Sigmoid colon (tissue), 7 donors: ENCODE results near the gene SIAE. TPM values are rescaled to one million over a fixed set of nuclear protein-coding genes. Genes with fewer than 3 reads are reported as not detected.
A peak's percentile ranks its signal among the peaks of the same experiment; 100 is the strongest.

ENCODE experiments used
- DNase-seq: peaks from one replicate; pipeline ENCODE4 v3.0.0-alpha.2; 2019
- H3K27ac ChIP-seq, 4 donors: fragments of 200-600 bp; sonication (generic); one replicate each; pipeline ENCODE4 v1.5.1; 2016 to 2019; ENCODE audit warnings: mild to moderate bottlenecking in 1 of 4
- H3K27me3 ChIP-seq, 3 donors: fragments of 200-600 bp; sonication (generic); one replicate each; pipeline ENCODE4 v1.5.1; 2019; ENCODE audit warnings: mild to moderate bottlenecking in 1 of 3
- H3K36me3 ChIP-seq, 4 donors: fragments of 200-600 bp; sonication (generic); one replicate each; pipeline ENCODE4 v1.5.1; 2016 to 2019
- H3K4me1 ChIP-seq, 4 donors: fragments of 200-600 bp; sonication (generic); one replicate each; pipeline ENCODE4 v1.5.1; 2017 to 2019
- H3K4me3 ChIP-seq, 4 donors: fragments of 200-600 bp; sonication (generic); one replicate each; pipeline ENCODE4 v1.5.1; 2017 to 2019; ENCODE audit warnings: mild to moderate bottlenecking in 2 of 4, moderate library complexity in 1 of 4
- H3K9me3 ChIP-seq, 4 donors: fragments of 200-600 bp in 3 of 4; sonication (generic) in 3 of 4; one replicate each; pipeline versions ENCODE4 v1.5.1 to v1.6.1; 2013 to 2019
- EP300 ChIP-seq, 4 donors: sonication (generic); formaldehyde crosslinking; IDR thresholded peaks; one replicate each; pipeline ENCODE4 v1.6.1; 2017; ENCODE audit warnings: antibody characterized with exemption in 4 of 4
- POLR2A ChIP-seq, 2 donors: fragments of 450-650 bp; IDR thresholded peaks; one replicate each; pipeline ENCODE4 v1.6.1; 2016; ENCODE audit warnings: antibody characterized with exemption in 2 of 2, mild to moderate bottlenecking in 2 of 2, moderate library complexity in 2 of 2
- POLR2AphosphoS5 ChIP-seq, 4 donors: sonication (generic); formaldehyde crosslinking; IDR thresholded peaks; one replicate each; pipeline ENCODE4 v1.6.1; 2017; ENCODE audit warnings: antibody characterized with exemption in 4 of 4
- WGBS, 2 donors: extraction: QIAGEN DNeasy Blood & Tissue Kit; methylation state at CpG; one replicate each; pipeline ENCODE4 v1.1.7; 2013; 5-methylcytosine and 5-hydroxymethylcytosine counted together
- intact Hi-C: fragments of 100-400 bp; cut with DNase I; formaldehyde crosslinking; loops from one replicate; pipeline ENCODE4 v1.15.1; 2023
- polyA plus RNA-seq, 3 donors: library from polyadenylated mRNA; stranded (reverse); fragments of 200-250 nt; gene quantifications; one replicate each; pipeline ENCODE4 v1.2.3, GENCODE V29; 2013
- total RNA-seq, 4 donors: library from RNA; depleted of rRNA; stranded (reverse); fragments of >200 nt; gene quantifications; one replicate each; pipeline ENCODE4 v1.1.0, GENCODE V29; 2016
- TF ChIP-seq, protein P1 (sequence below), 4 experiments: fragments of 450-650 bp in 3 of 4; fragments of 200-600 bp in 1 of 4; IDR thresholded peaks; one replicate each; pipeline ENCODE4 v1.5.1; 2016 to 2019; ENCODE audit warnings: antibody characterized with exemption in 4 of 4, mild to moderate bottlenecking in 3 of 4, moderate library complexity in 2 of 4
- donor health status: healthy with polysubstance abuse.
- donor health status: Bipolar disorder and iron deficiency.
- donor health status: healthy.

SIAE gene
- total and polyA plus RNA-seq, 7 donors: 2.5 to 62.2 (median 7.2) TPM

DNA sequence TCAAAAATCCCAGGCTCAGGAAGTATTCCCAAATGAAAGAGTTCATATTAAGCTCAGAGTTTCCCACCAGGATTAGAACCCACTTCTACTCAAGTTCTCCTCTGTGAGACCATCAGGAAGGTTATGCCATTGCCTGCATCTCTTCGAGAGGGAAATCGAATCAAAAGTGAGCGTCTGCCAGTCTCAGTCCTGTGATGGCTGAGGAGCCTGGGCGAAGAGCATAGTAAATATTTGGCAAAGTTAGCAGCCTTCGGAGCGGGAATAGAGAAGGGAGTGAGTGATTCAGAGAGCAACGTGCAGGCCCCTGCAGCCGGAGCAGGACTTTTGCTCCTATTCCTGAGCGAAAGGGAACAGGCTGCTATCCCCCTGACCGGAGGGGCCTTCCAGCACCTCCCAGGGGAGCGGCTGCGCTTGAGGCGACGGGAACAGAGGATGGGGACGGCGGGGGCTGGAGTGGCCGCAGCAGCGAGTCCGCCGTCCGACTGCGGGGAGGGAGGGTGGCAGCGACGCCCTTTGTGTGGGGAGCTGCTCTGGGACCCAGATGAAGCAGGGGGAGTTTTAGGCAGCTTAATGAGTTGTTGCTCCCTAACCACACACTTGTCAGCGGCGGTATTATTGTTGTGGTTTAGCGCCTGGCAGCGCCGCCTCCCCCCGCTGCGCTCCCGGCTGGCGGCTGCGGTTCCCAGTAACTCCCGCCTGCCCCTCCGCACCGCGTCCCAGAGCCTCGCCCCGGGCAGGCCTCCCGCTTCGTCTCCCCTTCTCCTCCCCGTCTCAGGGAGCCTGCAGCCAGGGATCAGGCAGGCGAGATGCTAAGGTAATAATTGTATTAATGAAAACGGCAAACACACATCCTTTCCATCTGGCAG lies 44.5 kb upstream of the SIAE start:
- no peaks in the 10 kb centered on the region for H3K36me3 ChIP-seq
- peak overlapping the region; percentile 8 to 43 (median 38) for H3K4me3 ChIP-seq
- H3K9me3 ChIP-seq: no peaks in the 10 kb centered on the region
- WGBS, 2 donors: 1% methylated on average over 45 of the region's 45 CpGs
- peak overlapping the region in 1 of 4 donors; percentile 20 for H3K27ac ChIP-seq
- H3K4me1 ChIP-seq: peaks cover 0 to 13% (median 9%) of the 10 kb centered on the region in 4 donors
- TF ChIP-seq POLR2AphosphoS5 (IDR thresholded peaks at IDR 0.05): no peak
- no peak for TF ChIP-seq POLR2A (IDR thresholded peaks at IDR 0.05)
- TF ChIP-seq, protein P1, sequence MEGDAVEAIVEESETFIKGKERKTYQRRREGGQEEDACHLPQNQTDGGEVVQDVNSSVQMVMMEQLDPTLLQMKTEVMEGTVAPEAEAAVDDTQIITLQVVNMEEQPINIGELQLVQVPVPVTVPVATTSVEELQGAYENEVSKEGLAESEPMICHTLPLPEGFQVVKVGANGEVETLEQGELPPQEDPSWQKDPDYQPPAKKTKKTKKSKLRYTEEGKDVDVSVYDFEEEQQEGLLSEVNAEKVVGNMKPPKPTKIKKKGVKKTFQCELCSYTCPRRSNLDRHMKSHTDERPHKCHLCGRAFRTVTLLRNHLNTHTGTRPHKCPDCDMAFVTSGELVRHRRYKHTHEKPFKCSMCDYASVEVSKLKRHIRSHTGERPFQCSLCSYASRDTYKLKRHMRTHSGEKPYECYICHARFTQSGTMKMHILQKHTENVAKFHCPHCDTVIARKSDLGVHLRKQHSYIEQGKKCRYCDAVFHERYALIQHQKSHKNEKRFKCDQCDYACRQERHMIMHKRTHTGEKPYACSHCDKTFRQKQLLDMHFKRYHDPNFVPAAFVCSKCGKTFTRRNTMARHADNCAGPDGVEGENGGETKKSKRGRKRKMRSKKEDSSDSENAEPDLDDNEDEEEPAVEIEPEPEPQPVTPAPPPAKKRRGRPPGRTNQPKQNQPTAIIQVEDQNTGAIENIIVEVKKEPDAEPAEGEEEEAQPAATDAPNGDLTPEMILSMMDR (IDR thresholded peaks at IDR 0.05): no peak
- no peak for TF ChIP-seq EP300 (IDR thresholded peaks at IDR 0.05)
- intact Hi-C loops: no loop called here
- H3K27me3 ChIP-seq: peaks cover 6 to 72% (median 33%) of the 10 kb centered on the region in 3 donors
- DNase-seq: no peak

GRCh38 chr11:124717421-124717785 lies 43.9 kb upstream of the SIAE start:
- Histone ChIP-seq H3K27me3 (peaks cover 6 to 66% (median 33%) of the 10 kb centered on the region in 3 donors), H3K9me3 (no peaks in the 10 kb centered on the region), H3K36me3 (no peaks in the 10 kb centered on the region), H3K27ac (peak overlapping the region in 1 of 4 donors; percentile 20), H3K4me3 (peak overlapping the region in 3 of 4 donors; percentile 35 to 43 (median 40)), H3K4me1 (peaks cover 0 to 13% (median 9%) of the 10 kb centered on the region in 4 donors)
- 61 to 72% methylated on average over 7 of the region's 7 CpGs for WGBS, 2 donors
- DNase-seq: no peak
- TF ChIP-seq, protein P1 (IDR thresholded peaks at IDR 0.05): no peak
- TF ChIP-seq POLR2AphosphoS5 (IDR thresholded peaks at IDR 0.05) (no peak), EP300 (IDR thresholded peaks at IDR 0.05) (no peak), POLR2A (IDR thresholded peaks at IDR 0.05) (no peak)
- intact Hi-C loops: no loop called here

DNA sequence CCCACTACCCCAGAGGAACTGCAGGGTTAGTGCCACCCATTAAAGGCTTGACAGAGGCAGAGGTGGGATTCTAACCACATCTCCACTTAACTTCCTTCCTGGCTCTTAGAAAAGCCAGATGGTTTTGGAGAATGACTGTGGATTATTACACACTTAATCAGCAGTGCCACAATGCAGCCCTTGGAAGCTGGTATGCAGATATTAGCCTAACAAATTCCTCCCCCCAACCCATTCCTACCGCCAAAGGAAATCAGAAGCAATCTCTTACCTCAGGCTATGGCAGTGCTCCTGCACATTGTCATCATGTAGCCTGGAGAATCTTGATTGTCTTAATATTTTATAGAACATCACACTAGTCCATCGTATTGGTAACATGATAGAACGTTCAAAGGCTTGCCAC lies 43.1 kb upstream of the SIAE start:
- no peaks in the 10 kb centered on the region for H3K36me3 ChIP-seq
- intact Hi-C loops: no loop called here

DNA sequence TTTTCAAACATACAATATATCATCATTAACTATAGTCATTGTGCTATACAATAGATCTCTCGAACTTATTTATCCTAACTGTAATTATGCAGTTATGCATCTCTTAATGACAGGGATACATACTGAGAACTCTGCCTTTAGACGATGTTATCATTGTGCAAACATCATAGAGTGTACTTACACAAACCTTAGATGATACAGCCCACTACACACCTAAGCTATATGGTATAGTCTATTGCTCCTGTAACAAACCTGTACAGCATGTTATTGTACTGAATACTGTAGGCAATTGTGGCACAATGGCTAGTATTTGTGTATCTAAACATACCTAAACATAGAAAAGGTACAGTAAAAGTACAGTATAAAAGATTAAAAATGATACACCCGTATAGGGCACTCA lies 38.9 kb upstream of the SIAE start:
- TF ChIP-seq, protein P1 (IDR thresholded peaks at IDR 0.05): no peak
- TF ChIP-seq EP300 (IDR thresholded peaks at IDR 0.05): no peak
- peaks cover 0 to 6% (median 1%) of the 10 kb centered on the region in 4 donors for H3K9me3 ChIP-seq
- no peak overlapping the region for H3K4me3 ChIP-seq
- whole genome bisulfite sequencing, 2 donors: 18 to 70% methylated on average over 3 of the region's 3 CpGs
- no peaks in the 10 kb centered on the region for H3K36me3 ChIP-seq
- no peaks in the 10 kb centered on the region for H3K4me1 ChIP-seq
- no peak overlapping the region for H3K27ac ChIP-seq
- DNase-seq: no peak
- H3K27me3 ChIP-seq: peaks cover 0 to 15% (median 12%) of the 10 kb centered on the region in 3 donors
- intact Hi-C loops: no loop called here

More for the DNA sequence above, 43.1 kb upstream of the SIAE start:
- Histone ChIP-seq H3K27ac (no peak overlapping the region), H3K4me1 (peaks cover 0 to 13% (median 9%) of the 10 kb centered on the region in 4 donors), H3K27me3 (peaks cover 6 to 57% (median 28%) of the 10 kb centered on the region in 3 donors), H3K9me3 (no peaks in the 10 kb centered on the region), H3K4me3 (no peak overlapping the region)
- TF ChIP-seq POLR2A (IDR thresholded peaks at IDR 0.05): no peak
- TF ChIP-seq POLR2AphosphoS5 (IDR thresholded peaks at IDR 0.05): no peak
- no peak for TF ChIP-seq EP300 (IDR thresholded peaks at IDR 0.05)
- TF ChIP-seq, protein P1 (IDR thresholded peaks at IDR 0.05): no peak
- DNase-seq: no peak
- 56 to 81% methylated on average over 3 of the region's 3 CpGs for WGBS, 2 donors
